Loucy (cell line): ENCODE measurements around the gene MMEL1.

Source experiments
- H2AFZ ChIP-seq: fragments of 200-600 bp; sonication (generic); 2 replicates; pipeline ENCODE4 v1.6.0; 2016; ENCODE audit warnings: antibody characterized with exemption, mild to moderate bottlenecking, low read length, moderate library complexity
- H3F3A ChIP-seq: fragments of 200-600 bp; 2 replicates; pipeline ENCODE4 v1.6.0; 2016; ENCODE audit warnings: antibody characterized with exemption, low read depth, mild to moderate bottlenecking
- H3K27me3 ChIP-seq: fragments of 200-600 bp; sonication (generic); 2 replicates; pipeline ENCODE4 v1.6.1; 2014; ENCODE audit warnings: low read length, mild to moderate bottlenecking; ENCODE audit not compliant: insufficient read depth, poor library complexity, severe bottlenecking
- H3K36me3 ChIP-seq: fragments of 200-600 bp; sonication (generic); 2 replicates; pipeline ENCODE4 v1.6.1; 2016; ENCODE audit warnings: low read length; ENCODE audit not compliant: insufficient read depth
- H3K4me1 ChIP-seq: fragments of 200-600 bp; sonication (generic); 2 replicates; pipeline ENCODE4 v1.5.1; 2014; ENCODE audit warnings: low read length, mild to moderate bottlenecking; ENCODE audit not compliant: insufficient read depth, poor library complexity, severe bottlenecking
- H3K4me2 ChIP-seq: fragments of 200-600 bp; sonication (generic); 2 replicates; pipeline ENCODE4 v1.6.0; 2014; ENCODE audit warnings: antibody characterized with exemption, low read length, low read depth, mild to moderate bottlenecking; ENCODE audit not compliant: poor library complexity, severe bottlenecking
- H3K4me3 ChIP-seq: fragments of 200-600 bp; sonication (generic); 2 replicates; pipeline ENCODE4 v1.5.1; 2014; ENCODE audit warnings: low read length, mild to moderate bottlenecking, mixed read lengths; ENCODE audit not compliant: poor library complexity, severe bottlenecking
- H3K79me2 ChIP-seq: fragments of 200-600 bp; sonication (generic); 2 replicates; pipeline ENCODE4 v1.6.1; 2014; ENCODE audit warnings: low read length; ENCODE audit not compliant: insufficient read depth
- H3K9ac ChIP-seq: fragments of 200-600 bp; sonication (generic); 2 replicates; pipeline ENCODE4 v1.6.0; 2014; ENCODE audit warnings: mild to moderate bottlenecking, low read depth, low read length, moderate library complexity; ENCODE audit not compliant: poor library complexity, severe bottlenecking
- H3K9me2 ChIP-seq: fragments of 200-600 bp; sonication (generic); replicated peaks from 2 replicates; pipeline ENCODE4 v1.6.1; 2016; ENCODE audit warnings: low read depth, low read length, mixed read lengths
- H3K9me3 ChIP-seq: fragments of 200-600 bp; sonication (generic); 2 replicates; pipeline ENCODE4 v1.6.1; 2014; ENCODE audit warnings: mild to moderate bottlenecking, antibody characterized with exemption, low read length, low read depth; ENCODE audit not compliant: insufficient read depth
- H4K20me1 ChIP-seq: fragments of 200-600 bp; sonication (generic); 2 replicates; pipeline ENCODE4 v1.6.0; 2014; ENCODE audit warnings: antibody characterized with exemption, low read length, mild to moderate bottlenecking; ENCODE audit not compliant: insufficient read depth, poor library complexity, severe bottlenecking
- CTCF ChIP-seq: fragments of 200-600 bp; sonication (generic); conservative IDR thresholded peaks from 2 replicates; pipeline ENCODE4 v1.5.1; 2014; ENCODE audit warnings: mild to moderate bottlenecking, antibody characterized with exemption, low read length
- EZH2phosphoT487 ChIP-seq: fragments of 200-600 bp; IDR thresholded peaks from 2 replicates; pipeline ENCODE4 v1.6.1; 2018; ENCODE audit warnings: antibody characterized with exemption, mild to moderate bottlenecking, moderate library complexity, borderline replicate concordance

Gene MMEL1

GRCh38 chr1:2617971-2618470 is 14.8 kb downstream of the MMEL1 start:
- no peaks in the 10 kb centered on the region for H3K4me1 ChIP-seq
- H3K9ac ChIP-seq = no peak overlapping the region
- no peak overlapping the region for H3K4me3 ChIP-seq
- no peaks in the 10 kb centered on the region for H3K36me3 ChIP-seq
- no peak overlapping the region for H3K4me2 ChIP-seq
- H2AFZ ChIP-seq = no peak overlapping the region
- H3K9me2 ChIP-seq = no peaks in the 10 kb centered on the region
- H4K20me1 ChIP-seq = no peaks in the 10 kb centered on the region
- no peaks in the 10 kb centered on the region for H3F3A ChIP-seq
- peaks cover 6% of the 10 kb centered on the region; the same call in 1 of the 2 replicates for H3K9me3 ChIP-seq
- TF ChIP-seq EZH2phosphoT487 = no peak
- TF ChIP-seq CTCF = no peak
- H3K79me2 ChIP-seq = no peaks in the 10 kb centered on the region
- no peaks in the 10 kb centered on the region for H3K27me3 ChIP-seq

GRCh38 chr1:2614145-2614544 is 18.7 kb downstream of the MMEL1 start:
- H2AFZ ChIP-seq = no peak overlapping the region
- H3K27me3 ChIP-seq = no peaks in the 10 kb centered on the region
- H3K4me3 ChIP-seq = no peak overlapping the region
- H3K9me2 ChIP-seq = no peaks in the 10 kb centered on the region
- H3K79me2 ChIP-seq = no peaks in the 10 kb centered on the region
- H4K20me1 ChIP-seq = no peaks in the 10 kb centered on the region
- peaks cover 6% of the 10 kb centered on the region; the same call in 1 of the 2 replicates for H3K9me3 ChIP-seq
- H3K4me2 ChIP-seq = no peak overlapping the region
- TF ChIP-seq EZH2phosphoT487 = no peak
- TF ChIP-seq CTCF = no peak
- no peak overlapping the region for H3K9ac ChIP-seq
- no peaks in the 10 kb centered on the region for H3K4me1 ChIP-seq
- no peaks in the 10 kb centered on the region for H3F3A ChIP-seq
- no peaks in the 10 kb centered on the region for H3K36me3 ChIP-seq

- Histone ChIP-seq H3F3A (no peaks in the 10 kb centered on the region), H3K36me3 (no peaks in the 10 kb centered on the region), H3K9me3 (peaks cover 9% of the 10 kb centered on the region; the same call in 1 of the 2 replicates), H3K9ac (no peak overlapping the region), H3K9me2 (no peaks in the 10 kb centered on the region), H3K27me3 (no peaks in the 10 kb centered on the region), H2AFZ (no peak overlapping the region), H3K4me1 (no peaks in the 10 kb centered on the region), H3K4me2 (no peak overlapping the region), H4K20me1 (no peaks in the 10 kb centered on the region), H3K4me3 (no peak overlapping the region), H3K79me2 (no peaks in the 10 kb centered on the region)
- TF ChIP-seq CTCF = no peak
- TF ChIP-seq EZH2phosphoT487 = no peak
Measured at GRCh38 chr1:2612591-2613365, 20.0 kb downstream of the MMEL1 start.
